ENCODE results near the gene LMAN2.

LMAN2 gene

GRCh38 chr5:177351392-177352329 is at the start of gene LMAN2:
Gene LMAN2 (minus strand): TSS chr5:177351668. CDS start chr5:177351647, 21 bp downstream.
- peak; percentile 74 to 82 for DNase-seq (ENCODE audit: low read depth in 2 of 2)

GRCh38 chr5:177399997-177400868 is 48.8 kb upstream of the LMAN2 start, which contains the start of gene PFN3:
Gene PFN3 (minus strand): TSS chr5:177400661. CDS start chr5:177400576, 85 bp downstream.
- no peak for DNase-seq (ENCODE audit: low read depth in 2 of 2)

- no peak for DNase-seq (ENCODE audit: low read depth in 2 of 2)
These were observed 46.5 kb upstream of the LMAN2 start for GRCh38 chr5:177397875-177398390.

GRCh38 chr5:177396807-177397206 is 45.3 kb upstream of the LMAN2 start:
- no peak for DNase-seq (ENCODE audit: low read depth in 2 of 2)

GRCh38 chr5:177396078-177396477 is 44.6 kb upstream of the LMAN2 start:
- no peak for DNase-seq (ENCODE audit: low read depth in 2 of 2)

- no peak for DNase-seq (ENCODE audit: low read depth in 2 of 2)
These were observed 42.5 kb upstream of the LMAN2 start for GRCh38 chr5:177393990-177394389.

GRCh38 chr5:177393206-177393765 is 41.8 kb upstream of the LMAN2 start:
- no peak for DNase-seq (ENCODE audit: low read depth in 2 of 2)

- no peak for DNase-seq (ENCODE audit: low read depth in 2 of 2)
These were observed 41.3 kb upstream of the LMAN2 start for GRCh38 chr5:177392765-177393164.

- DNase-seq (ENCODE audit: low read depth in 2 of 2) = peak; percentile 68 to 86
These were observed 39.2 kb upstream of the LMAN2 start for GRCh38 chr5:177390363-177391300.

- DNase-seq (ENCODE audit: low read depth in 2 of 2) = no peak
These were observed 38.0 kb upstream of the LMAN2 start for GRCh38 chr5:177389241-177390169.

GRCh38 chr5:177388521-177389052 is 37.1 kb upstream of the LMAN2 start:
- no peak for DNase-seq (ENCODE audit: low read depth in 2 of 2)

GRCh38 chr5:177387405-177387804 is 35.9 kb upstream of the LMAN2 start:
- DNase-seq (ENCODE audit: low read depth in 2 of 2) = no peak

- no peak for DNase-seq (ENCODE audit: low read depth in 2 of 2)
These were observed 35.1 kb upstream of the LMAN2 start for GRCh38 chr5:177386542-177386941.

- no peak for DNase-seq (ENCODE audit: low read depth in 2 of 2)
These were observed 34.3 kb upstream of the LMAN2 start for GRCh38 chr5:177385720-177386119.

- no peak for DNase-seq (ENCODE audit: low read depth in 2 of 2)
These were observed 32.7 kb upstream of the LMAN2 start, which contains the start of gene SLC34A1 for GRCh38 chr5:177384134-177384533. Gene SLC34A1 (plus strand): TSS chr5:177384434. CDS start chr5:177385742, 1,308 bp downstream.

- DNase-seq (ENCODE audit: low read depth in 2 of 2) = no peak
These were observed 31.7 kb upstream of the LMAN2 start for GRCh38 chr5:177383181-177383580.

- no peak for DNase-seq (ENCODE audit: low read depth in 2 of 2)
These were observed 31.1 kb upstream of the LMAN2 start for GRCh38 chr5:177382423-177383029.

GRCh38 chr5:177380805-177381126 is 29.3 kb upstream of the LMAN2 start:
- DNase-seq (ENCODE audit: low read depth in 2 of 2) = no peak
